A673 (cell line): ENCODE measurements around the gene NOPCHAP1.

Experiments used
- EZH2 ChIP-seq: fragments of 200-600 bp; sonication (generic); IDR thresholded peaks from 2 replicates; pipeline ENCODE4 v1.6.1; 2017; ENCODE audit warnings: borderline replicate concordance, low read depth, mild to moderate bottlenecking, mixed read lengths, antibody characterized with exemption, low read length; ENCODE audit not compliant: poor library complexity, severe bottlenecking
- TF ChIP-seq, protein P1 (sequence below): fragments of 300-800, 200-600 bp; sonication (generic); conservative IDR thresholded peaks from 2 replicates; pipeline ENCODE4 v1.5.1; 2017; ENCODE audit warnings: low read depth, mild to moderate bottlenecking, antibody characterized with exemption, low read length, moderate library complexity, mixed read lengths

DNA sequence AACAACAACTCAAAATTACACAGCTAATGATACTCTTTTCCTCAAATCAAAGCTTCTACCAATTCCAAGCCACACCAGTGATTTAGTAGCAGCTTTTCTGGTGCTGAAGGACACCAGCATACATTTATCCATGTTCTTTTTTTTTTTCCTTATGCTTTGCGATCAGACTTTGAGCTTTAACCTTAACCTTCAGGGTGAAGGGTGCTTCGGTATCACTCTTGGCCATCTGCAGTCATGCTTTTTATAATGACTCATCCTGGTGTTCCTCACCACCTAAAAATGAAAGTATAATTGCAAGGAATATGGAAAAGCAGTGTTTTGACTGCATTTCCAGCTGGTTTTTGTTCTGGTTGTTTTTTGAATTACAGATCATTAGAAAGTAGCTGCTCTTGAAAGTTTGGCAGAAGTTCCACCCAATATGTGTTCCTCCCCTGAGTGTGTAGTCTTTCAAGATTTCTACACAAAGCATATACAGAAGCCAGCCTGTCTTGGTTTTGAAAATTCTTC lies 26.7 kb upstream of the NOPCHAP1 start:
- TF ChIP-seq EZH2 = no peak
- TF ChIP-seq, protein P1, sequence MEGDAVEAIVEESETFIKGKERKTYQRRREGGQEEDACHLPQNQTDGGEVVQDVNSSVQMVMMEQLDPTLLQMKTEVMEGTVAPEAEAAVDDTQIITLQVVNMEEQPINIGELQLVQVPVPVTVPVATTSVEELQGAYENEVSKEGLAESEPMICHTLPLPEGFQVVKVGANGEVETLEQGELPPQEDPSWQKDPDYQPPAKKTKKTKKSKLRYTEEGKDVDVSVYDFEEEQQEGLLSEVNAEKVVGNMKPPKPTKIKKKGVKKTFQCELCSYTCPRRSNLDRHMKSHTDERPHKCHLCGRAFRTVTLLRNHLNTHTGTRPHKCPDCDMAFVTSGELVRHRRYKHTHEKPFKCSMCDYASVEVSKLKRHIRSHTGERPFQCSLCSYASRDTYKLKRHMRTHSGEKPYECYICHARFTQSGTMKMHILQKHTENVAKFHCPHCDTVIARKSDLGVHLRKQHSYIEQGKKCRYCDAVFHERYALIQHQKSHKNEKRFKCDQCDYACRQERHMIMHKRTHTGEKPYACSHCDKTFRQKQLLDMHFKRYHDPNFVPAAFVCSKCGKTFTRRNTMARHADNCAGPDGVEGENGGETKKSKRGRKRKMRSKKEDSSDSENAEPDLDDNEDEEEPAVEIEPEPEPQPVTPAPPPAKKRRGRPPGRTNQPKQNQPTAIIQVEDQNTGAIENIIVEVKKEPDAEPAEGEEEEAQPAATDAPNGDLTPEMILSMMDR = no peak
